NCI-H2196 (cell line): Measurements from ENCODE around the gene NEIL3.

Experiments used
- DNase-seq: peaks from one replicate; lab custom pipeline; 2025; ENCODE audit not compliant: unreplicated experiment; lab: John Stamatoyannopoulos, UW

NEIL3 gene

DNA sequence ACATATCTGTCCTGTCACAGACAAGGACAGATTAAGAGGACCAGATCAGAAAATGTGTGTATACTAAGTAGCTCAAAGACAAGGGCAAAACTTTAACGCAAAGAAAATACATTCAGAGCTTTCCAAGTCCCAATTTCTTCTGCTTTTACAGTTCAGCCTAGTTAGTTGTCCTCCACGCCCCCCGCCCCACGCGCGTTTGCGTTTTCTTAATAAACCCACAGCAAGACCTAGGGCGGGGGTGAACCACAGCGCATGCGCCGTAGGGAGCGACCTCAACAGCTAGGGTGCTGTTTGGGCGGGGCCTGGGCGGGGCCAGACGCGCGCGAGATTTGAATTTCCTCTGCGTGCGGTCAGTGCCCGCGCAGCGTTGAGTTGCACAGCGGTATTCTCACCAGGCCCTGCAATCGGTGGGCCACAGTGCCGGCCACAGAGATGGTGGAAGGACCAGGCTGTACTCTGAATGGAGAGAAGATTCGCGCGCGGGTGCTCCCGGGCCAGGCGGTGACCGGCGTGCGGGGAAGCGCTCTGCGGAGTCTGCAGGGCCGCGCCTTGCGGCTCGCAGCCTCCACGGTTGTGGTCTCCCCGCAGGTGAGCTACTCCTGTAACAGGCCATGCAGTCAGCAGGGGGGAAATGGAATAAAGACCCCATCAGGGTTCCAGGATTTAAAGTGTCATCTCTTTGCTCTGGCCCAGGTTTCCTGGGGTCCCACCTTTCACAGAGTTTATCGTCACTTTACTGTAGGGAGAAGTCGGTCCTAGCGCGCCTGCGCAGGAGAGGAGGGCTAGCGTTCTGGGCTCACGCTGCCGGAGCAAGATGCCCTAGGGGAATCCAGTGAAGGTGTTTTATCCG is at the start of gene NEIL3:
Gene NEIL3, plus strand, starts transcription at position 353 of the 850 bp plus-strand sequence. Its CDS starts 80 bp downstream, at position 433.
- peak; percentile 63 for DNase-seq

GRCh38 chr4:177263818-177264217 is 45.9 kb upstream of the NEIL3 start:
- no peak for DNase-seq

DNA sequence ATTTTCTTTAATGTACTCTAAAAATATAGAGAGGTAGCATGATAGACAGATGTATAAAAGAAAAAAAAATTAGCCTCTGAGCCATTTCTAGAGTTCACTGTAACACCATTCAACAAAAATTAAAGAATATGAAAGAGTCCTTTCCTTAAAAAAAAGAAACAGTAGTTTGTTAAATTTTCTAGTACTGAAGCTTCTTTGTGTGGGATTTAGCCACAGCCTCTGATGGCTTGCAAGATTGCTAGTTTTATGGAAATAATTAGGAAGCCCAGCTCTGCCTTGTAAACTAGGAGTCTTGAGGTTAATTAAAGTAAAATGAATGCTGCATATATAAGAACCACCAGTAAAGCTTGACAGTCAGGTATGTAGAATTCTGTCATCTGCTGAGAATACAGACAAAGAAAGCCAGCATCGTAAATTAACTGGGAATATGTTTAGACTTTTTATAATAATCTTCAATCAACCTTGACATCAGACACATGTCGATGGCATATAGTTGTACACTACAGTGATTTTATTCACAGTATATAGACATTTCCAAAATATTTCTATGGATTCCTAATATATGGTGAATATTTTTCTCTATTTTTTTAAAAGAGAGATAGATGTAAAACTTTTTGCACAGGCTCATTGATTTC is 44.8 kb upstream of the NEIL3 start:
- no peak for DNase-seq

- no peak for DNase-seq
Observed at GRCh38 chr4:177265729-177266128, 43.9 kb upstream of the NEIL3 start.

DNA sequence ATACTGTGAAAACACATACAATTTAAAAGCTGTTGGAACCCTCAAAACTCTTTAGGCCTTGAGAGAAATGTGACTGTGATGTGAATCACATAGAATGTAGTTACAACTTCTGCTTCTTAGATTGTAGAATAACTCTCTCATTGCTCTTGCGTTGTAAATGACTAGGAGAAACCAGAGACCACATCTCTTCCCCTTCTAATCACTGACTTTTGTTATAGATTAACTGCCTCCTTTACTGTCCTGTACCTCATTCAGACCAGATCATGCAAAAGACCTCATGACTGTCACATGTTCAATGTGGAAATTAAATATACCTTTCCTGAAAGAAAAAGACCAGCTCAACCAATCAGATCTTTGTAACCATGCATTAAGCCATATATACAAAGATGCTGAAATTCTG is 43.2 kb upstream of the NEIL3 start:
- DNase-seq = no peak

GRCh38 chr4:177267911-177268310 is 41.8 kb upstream of the NEIL3 start:
- DNase-seq = no peak

- DNase-seq = no peak
Observed at GRCh38 chr4:177271091-177271490, 38.6 kb upstream of the NEIL3 start.

DNA sequence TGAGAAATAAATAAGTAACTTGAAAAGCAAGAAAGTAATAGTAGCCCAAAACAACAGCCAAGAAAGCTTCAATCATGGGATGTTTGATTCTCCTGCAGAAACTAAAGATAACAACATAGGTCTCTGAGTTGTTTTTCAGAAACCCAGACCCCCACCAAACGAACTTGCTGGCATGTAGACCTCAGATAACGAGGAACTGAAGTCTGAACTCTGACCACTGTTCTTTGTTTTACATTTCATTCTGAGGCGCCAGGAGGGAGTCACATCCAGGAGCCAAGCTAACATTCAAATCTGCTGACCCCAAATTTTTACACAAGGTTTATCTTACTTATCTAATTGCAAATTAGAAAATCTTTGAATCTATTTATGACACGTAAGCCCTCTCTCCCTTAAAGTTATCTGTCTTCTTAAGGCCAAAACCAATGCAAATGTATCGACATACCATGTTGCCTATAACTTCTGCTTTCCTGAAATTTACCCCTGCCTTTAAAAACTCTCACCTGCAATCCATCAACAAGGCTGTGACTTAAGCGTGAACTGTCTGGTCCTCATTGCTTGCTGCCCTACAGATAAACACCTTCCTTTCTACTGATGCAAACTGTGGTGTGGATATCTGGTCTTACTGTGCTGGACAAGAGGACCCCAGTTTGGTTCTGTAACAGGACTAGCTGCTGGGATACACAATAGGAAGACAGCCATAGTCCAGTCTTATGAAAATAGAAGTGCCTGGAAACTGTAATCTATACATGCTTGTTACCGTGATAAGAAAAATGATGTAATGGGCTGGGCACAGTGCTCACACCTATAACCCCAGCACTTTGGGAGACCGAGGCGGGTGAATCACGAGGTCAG is 37.5 kb upstream of the NEIL3 start:
- no peak for DNase-seq

- no peak for DNase-seq
Observed at GRCh38 chr4:177275999-177276398, 33.7 kb upstream of the NEIL3 start.

DNA sequence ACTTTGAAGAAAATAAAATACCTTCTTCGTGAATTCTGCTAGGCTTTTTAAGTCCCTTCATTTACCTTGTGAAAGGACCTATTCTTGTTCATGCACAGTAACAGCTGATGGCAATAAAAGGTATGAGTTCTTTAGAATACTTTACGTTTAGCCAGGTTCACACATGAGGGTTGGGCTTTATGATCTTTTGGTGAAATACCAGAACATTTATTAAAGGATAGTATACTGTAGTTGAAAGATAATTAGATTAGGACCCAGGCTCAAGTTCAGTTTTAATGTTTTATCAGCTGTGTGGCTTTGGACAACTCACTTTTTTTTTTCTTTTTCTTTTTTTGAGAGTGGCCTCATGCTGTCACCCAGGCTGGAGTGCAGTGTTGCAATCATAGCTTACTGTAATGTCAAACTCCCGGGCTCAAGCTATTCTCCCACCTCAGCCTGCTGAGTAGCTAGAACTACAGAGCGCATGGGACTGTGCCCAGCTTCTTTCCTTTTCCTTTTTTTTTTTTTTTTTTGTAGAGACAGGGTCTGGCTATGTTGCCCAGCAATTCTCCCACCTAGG is 28.2 kb upstream of the NEIL3 start:
- no peak for DNase-seq

- no peak for DNase-seq
Observed at GRCh38 chr4:177282284-177282835, 27.3 kb upstream of the NEIL3 start.

- DNase-seq = no peak
Observed at GRCh38 chr4:177283167-177283566, 26.5 kb upstream of the NEIL3 start.

DNA sequence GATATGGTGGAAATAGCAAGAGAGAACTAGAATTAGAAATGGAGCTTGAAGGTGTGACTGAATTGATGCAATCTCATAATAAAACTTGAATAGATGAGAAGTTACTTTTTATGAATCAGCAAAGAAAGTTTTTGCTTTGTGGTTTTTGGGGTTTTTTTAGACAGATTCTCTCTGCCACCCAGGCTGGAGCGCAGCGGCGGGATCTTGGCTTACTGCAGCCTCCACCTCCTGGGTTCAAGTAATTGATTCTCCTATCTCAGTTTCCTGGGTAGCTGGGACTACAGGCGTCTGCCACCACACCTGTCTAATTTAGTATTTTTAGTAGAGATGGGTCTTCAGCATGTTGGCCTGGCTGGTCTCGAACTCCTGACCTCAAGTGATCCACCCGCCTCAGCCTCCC is 23.7 kb upstream of the NEIL3 start:
- no peak for DNase-seq

DNA sequence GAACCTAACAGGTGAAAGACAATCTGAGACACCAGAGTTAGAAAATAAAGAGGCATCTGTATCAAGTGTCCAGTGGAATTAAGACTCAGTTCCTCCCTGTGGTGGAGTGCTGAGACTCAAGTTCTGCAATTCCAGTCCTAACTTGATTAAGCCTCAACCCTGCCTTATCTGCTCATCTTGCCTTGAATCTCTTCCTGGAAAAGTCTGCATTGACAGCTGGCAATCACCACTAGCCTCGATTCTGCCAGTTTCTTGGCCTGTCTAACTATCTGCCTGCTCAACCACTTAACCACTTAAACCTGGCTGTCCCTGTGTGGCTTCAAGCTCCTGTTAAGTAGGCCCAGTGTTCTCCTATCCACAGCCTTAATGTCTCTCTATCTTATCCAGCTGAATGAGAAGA is 22.4 kb upstream of the NEIL3 start:
- no peak for DNase-seq

GRCh38 chr4:177288335-177288734 is 21.3 kb upstream of the NEIL3 start:
- DNase-seq = no peak

DNA sequence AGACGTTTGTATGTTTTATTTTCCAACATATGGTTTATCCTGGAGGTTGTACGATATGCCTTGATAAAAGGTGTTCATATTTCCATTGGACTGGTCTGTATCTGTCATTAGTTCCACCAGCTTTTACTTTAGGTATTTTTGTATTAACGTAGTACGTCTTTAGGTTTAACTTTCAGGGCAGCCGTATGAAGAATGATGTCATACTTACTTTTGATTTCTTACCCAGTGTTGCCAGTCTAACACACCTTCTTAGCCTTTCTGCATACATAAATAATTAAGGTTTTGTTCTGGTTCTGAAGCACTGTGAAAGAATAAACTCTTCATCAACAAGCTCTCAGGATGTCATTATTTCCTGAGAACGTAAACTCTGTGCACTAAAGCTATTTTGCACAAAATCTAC is 18.9 kb upstream of the NEIL3 start:
- DNase-seq = no peak

DNA sequence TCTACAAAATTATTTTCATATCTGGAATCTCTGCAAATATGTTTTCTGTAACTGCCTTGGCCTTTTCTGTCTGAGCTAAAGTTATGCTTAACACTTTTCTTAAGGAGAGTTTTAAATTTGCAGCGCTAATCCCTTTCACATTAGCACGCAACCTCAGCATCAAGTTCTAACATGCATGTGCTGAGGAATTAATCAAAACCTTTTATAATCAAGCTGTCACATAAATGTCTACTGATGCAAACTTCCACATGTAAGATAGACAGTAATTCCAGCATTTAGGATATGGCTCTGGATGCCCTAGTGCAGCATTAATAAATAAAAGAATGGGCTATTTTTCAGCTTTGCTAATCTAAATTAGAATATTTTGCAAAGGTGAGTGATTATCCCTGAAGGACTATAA is 17.5 kb upstream of the NEIL3 start:
- DNase-seq = no peak

DNA sequence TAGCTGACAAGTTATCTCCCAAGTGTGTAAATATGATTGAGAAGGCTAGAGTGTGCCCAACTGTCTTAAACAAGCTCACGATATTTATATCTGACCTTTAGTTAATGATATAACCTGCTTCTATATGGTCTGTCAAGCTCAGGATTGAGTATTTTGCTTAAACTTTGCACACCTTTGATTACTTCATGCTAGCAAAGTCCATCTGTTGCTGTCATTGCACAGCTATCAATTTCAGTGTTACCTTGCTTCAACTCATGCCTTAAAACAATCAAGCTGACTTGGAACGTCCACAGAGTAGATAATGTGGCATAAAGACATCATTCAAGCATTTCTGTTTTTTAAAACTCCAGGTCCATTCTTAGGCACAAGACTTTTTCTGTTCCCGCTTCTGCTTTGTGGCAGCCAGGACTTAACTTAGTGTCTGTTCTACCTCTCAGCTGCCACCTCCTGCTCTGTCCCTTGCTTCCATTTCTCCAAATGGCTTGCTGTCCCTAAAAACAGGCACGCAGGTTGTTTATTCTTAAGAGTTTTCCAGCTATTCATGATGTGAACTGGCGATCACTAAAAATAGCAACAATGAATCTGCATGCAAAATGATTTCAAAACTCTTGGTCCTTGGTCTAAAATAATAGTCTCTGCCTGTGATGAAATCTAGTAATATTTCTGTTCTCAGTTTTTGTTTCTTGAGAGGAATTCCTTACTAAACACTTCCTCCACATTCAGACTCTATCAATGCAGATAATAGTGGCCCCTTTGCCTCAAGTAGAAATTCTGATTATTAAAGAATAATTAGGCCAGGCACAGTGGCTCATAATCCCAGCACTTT is 16.3 kb upstream of the NEIL3 start:
- no peak for DNase-seq

DNA sequence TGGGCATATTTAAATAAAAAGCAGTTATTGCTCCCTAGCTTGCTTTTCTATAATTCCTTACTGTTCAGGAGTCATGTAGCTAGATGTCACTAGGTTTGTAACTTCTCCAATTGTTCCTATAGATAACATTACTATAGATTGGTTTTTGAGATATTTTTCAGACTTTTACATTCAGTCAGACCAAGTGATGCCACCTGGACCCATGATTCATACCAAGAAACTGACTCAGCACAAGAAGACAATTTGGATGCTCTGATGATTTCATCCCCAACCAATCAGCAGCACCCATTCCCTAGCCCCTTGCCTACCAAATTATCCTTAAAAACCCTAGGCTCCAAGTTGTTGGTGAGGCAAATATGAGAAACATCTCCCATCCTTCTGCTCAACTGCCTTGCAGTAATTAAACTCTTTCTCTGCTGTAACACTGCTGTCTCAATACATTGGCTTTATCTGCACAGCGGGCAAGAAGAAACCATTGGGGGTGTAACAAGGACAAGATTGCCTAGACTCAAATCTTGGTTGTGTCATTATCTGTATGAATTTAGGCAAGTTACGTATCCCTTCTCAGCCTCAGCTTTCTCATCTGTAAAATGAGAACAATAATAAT is 11.8 kb upstream of the NEIL3 start:
- no peak for DNase-seq

GRCh38 chr4:177301126-177301639 is 8.5 kb upstream of the NEIL3 start:
- no peak for DNase-seq
